ENCODE data around the gene LRMDA.

- TF ChIP-seq POLR2A (IDR thresholded peaks at IDR 0.05): no peak
- TF ChIP-seq, protein P1, sequence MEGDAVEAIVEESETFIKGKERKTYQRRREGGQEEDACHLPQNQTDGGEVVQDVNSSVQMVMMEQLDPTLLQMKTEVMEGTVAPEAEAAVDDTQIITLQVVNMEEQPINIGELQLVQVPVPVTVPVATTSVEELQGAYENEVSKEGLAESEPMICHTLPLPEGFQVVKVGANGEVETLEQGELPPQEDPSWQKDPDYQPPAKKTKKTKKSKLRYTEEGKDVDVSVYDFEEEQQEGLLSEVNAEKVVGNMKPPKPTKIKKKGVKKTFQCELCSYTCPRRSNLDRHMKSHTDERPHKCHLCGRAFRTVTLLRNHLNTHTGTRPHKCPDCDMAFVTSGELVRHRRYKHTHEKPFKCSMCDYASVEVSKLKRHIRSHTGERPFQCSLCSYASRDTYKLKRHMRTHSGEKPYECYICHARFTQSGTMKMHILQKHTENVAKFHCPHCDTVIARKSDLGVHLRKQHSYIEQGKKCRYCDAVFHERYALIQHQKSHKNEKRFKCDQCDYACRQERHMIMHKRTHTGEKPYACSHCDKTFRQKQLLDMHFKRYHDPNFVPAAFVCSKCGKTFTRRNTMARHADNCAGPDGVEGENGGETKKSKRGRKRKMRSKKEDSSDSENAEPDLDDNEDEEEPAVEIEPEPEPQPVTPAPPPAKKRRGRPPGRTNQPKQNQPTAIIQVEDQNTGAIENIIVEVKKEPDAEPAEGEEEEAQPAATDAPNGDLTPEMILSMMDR (IDR thresholded peaks at IDR 0.05): no peak
Observed at GRCh38 chr10:76301211-76301610, 869.8 kb downstream of the LRMDA start.
